HG02981 (cell line): Measurements from ENCODE around the gene DDAH1.

Experiments
- ATAC-seq: cut with Tn5 transposase; IDR thresholded peaks from one replicate; pipeline ENCODE4 v1.9.1; 2021; ENCODE audit warnings: mild to moderate bottlenecking, moderate library complexity; ENCODE audit not compliant: unreplicated experiment

Gene DDAH1

GRCh38 chr1:85397490-85398032, 67.4 kb downstream of the DDAH1 start:
- no peak for ATAC-seq

DNA sequence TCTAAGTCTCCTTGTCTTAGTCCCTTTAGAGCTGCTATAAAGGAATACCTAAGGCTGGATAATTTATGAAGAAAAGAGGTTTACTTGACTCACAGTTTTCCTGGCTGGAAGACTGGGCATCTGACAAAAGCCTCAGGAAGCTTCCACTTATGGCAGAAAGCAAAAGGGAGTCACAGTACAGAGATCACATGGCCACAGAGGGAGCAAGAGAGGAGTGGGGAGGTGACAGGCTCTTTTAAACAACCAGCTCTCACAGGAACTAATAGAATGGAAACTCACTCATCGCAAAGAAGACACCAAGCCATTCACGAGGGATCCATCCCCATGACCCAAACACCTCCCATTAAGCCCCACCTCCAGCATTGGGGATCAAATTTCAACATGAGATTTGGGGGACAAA, 68.8 kb downstream of the DDAH1 start:
- ATAC-seq, result no peak

DNA sequence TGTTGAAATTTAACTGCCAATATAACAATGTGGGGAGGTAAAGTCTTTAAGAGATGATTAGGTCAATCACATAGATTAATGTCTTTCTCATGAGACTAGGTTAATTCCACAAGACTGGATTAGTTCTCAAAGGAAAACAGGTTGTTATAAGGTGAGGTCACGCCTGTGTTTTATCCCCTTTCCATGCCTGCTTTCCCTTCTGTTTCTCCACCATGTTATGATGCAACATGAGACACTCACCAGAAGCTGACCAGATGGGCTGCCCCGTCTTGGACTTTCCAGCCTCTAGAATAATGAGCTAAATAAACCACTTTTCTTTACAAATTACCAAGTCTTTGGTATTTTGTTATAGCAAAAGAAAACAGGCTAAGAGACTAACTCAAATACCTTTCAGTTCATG, 70.8 kb downstream of the DDAH1 start:
- no peak for ATAC-seq

DNA sequence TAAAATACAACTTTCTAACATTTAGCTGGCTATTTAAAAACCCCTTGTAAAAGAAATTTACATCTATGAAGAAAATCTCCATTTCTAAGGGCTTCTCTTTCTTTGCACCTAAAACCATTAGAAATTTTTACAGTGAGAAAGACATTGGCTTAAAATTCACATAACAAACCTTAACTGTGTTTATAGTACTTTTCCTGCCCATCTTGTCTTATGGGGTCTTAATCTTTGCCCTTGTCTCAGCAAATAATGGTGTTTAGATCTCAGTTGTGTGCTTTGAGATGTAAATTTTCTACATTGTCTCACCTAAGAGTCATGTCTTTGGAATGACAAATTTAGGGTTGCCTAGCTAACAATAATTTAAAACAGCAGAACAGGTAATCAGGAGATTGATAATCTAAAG, 71.5 kb downstream of the DDAH1 start:
- no peak for ATAC-seq

DNA sequence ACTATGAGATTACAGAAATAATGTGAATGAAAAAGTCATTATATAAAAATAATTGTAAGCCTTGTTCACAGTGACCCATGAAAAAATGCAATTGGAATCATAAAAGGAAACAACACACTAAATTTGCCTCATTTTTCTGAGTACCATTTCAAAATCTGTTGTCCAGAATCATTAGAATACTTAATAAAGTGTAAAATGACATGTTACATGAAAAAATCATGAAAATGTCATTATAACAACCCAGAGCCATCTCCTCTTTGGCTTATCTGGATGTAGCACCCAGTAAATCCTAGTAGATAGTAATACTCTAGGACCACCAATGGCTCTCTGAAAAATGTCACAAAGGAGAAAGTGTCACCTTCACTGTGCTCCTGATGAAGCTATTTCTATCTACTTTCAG, 76.5 kb downstream of the DDAH1 start:
- ATAC-seq, result no peak

DNA sequence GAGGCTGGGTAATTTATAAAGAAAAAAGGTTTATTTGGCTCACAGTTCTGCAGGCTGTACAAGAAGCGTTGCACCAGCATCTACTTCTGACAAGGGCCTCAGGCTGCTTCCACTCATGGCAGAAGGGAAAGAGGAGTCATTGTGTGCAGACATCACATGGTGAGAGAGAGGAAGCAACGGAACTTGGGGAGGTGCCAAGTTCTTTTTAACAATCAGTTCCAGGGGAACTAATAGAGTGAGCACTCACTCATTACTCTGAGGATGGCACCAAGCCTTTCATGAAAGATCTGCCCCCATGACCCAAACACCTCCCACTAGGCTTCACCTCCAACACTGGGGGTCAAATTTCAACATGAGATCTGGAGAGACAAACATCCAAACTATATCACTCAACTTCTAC, 77.2 kb downstream of the DDAH1 start:
- no peak for ATAC-seq

DNA sequence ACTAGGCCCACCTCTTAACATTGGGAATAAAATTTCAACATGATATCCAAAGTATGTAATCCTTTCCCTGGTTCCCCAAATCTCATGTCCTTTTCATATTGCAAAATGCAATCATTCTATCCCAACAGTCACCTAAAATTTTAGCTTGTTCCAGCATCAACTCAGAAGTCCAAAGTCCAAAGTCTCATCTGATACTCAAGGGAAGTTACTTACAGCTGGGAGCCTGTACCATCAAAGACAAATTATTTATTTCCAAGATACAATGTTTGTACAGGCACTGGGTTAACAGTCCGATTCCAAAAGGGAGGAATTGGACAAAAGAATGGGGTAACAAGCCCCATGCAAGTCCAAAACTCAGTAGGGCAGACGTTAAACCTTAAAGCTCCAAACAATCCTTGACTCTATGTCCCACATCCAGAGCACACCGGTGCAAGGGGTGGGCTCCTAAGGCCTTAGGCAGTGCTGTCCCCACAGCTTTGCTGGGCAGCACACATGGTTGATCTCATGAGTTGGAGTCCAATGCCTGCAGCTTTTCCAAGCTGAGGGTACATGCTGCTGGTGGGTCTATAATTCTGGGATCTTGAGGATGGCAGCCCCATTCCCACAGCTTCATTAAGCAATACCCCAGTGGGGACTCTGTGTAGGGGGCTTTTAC, 78.8 kb downstream of the DDAH1 start:
- no peak for ATAC-seq

- no peak for ATAC-seq
Observed at GRCh38 chr1:85379203-85380136, 85.5 kb downstream of the DDAH1 start.

- ATAC-seq, result no peak
Observed at GRCh38 chr1:85378534-85378933, 86.4 kb downstream of the DDAH1 start.

DNA sequence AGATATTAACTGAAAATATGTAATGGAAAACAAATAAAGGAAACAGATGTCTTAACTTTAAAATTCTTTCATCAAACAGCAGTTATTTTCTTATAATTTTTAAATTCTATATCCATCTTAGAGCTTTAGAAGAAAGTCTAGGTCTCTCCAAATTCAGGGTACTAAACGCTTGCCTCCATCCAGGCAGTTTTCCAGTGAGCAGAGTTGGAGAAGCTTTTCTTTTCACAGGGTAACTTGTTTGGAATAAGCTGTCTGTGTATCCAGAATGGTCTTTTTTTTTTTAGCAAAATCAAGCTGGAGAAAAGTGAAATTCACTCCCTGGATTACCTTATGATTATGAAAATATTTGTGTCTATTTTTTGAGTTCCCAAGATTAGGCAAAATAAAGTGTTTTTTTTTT, 88.6 kb downstream of the DDAH1 start:
- no peak for ATAC-seq

DNA sequence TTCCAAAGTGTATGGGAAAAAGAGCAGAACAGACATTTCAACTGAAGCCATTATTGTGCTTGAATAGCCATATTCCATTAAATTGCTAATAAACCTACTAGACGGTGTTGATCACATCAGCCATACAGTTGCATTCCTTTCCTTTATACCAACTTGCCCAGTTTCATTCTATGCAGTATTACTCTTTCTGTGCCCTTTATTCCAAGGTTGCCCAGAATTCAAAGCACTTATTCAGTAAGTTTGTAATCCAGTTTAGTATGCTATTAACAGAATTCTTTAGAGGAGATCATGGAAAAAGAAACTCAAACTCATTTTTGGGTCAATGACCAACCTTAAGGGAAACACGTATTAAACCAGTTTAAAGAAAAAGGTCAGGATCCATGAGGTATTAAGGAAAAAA, 89.5 kb downstream of the DDAH1 start:
- no peak for ATAC-seq

DNA sequence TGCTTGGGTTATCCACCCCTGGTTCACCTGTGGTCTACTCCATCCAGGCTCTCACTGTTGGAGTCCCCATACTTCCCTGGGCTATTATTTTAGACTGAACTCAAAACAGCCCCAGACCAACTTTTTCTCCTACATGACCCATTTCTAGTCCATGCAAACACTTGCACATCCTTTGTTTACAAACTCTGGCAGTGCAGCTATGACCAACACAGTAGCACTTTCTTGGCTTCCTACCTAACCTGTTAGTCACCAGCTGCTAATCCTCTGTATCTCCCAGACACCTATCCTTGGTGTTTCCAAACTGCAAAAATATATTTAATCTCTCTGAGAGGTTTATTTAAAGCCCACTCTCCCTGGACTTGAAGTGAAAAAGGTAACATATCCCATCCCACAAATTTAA, 90.8 kb downstream of the DDAH1 start:
- ATAC-seq, result no peak

- ATAC-seq, result no peak
Observed at GRCh38 chr1:85373378-85373708, 91.6 kb downstream of the DDAH1 start.

GRCh38 chr1:85372683-85373377, 92.1 kb downstream of the DDAH1 start:
- no peak for ATAC-seq

GRCh38 chr1:85371021-85371420, 93.9 kb downstream of the DDAH1 start:
- ATAC-seq, result no peak

GRCh38 chr1:85368073-85368770, 96.7 kb downstream of the DDAH1 start:
- no peak for ATAC-seq

- ATAC-seq, result no peak
Observed at GRCh38 chr1:85366391-85367170, 98.4 kb downstream of the DDAH1 start.

DNA sequence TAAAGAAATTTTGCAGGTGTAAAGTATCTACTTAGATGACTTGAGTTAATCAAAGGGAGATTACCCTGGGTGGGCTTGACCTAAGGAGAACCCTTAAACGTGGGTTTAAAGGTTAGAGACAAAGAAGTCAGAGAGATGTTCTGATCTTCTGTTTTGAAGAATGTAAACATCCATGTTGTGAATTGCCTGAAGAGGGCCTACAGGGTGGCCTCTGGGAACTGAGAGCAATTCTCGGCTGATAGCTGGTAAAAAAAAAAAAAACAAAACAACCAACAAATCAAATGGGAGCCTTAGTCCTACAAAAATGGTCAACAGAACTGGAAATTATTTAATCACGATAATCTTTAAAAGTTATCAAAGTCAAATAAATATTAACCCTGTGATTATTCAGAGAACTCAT, 99.1 kb downstream of the DDAH1 start:
- no peak for ATAC-seq

DNA sequence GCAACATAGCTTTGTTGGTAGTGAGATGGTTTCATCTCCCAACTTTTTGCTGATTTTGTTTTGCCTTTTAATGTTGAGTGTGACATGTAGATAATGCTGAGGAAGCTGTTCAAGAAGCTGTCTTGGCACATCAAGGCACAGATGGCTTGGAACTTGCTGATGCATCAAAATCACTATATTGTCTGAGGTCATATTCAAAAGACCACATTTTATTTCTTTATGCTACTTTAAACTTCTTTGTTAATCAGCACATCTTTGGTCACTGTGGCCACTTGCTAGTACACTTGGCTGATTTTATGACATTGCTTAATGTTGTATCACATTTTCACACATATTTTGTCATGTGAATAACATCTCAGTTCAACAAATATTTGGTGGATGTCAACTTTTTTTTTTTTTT, 101.4 kb downstream of the DDAH1 start:
- ATAC-seq, result no peak

DNA sequence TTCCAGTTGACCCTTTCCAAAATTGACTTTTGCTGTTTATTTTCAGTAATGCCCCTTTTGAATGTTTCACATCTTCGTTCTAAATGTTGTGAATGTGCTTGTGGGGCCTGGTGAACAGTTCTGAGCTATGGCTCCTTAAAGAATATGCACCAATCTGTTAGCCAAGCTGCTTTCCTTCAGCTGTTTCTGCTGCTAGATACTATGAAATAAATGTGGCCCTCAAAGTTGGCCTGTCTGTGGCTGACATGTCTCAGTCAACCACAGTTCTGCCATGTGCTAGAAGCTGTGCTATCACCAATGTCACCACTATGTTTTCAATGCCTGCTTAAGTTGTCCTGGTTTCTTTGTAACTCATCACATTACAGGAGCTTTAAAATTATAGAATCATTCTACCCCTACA, 101.9 kb downstream of the DDAH1 start:
- no peak for ATAC-seq
